Measurements from ENCODE around the gene GPR15LG. TPM values are rescaled to one million over a fixed set of nuclear protein-coding genes. Genes with fewer than 3 reads are reported as not detected.

The GPR15LG gene
- total and polyA plus RNA-seq, 7 experiments from 2014 or later: not detected

GRCh38 chr10:84198206-84198915 is 24.8 kb downstream of the GPR15LG start:
- no peaks in the 10 kb centered on the region for H3K9me3 ChIP-seq (ENCODE audit: control insufficient read depth in 2 of 3, low read length in 3 of 3)
- no peak for DNase-seq
- no peak overlapping the region for H3K27ac ChIP-seq (ENCODE audit: low read depth, low read length)
- Mint-ChIP-seq H3K27ac (no peak overlapping the region), H3K36me3 (no peaks in the 10 kb centered on the region), H3K27me3 (peaks cover 0 to 41% (median 19%) of the 10 kb centered on the region in 5 donors), H3K9me3 (no peaks in the 10 kb centered on the region), H3K4me1 (peaks cover 0 to 11% (median 4%) of the 10 kb centered on the region in 7 donors), H3K4me3 (no peak overlapping the region)
- no peaks in the 10 kb centered on the region for H3K36me3 ChIP-seq (ENCODE audit: control insufficient read depth in 2 of 3, insufficient read depth in 3 of 3, low read length in 3 of 3)
- H3K4me1 ChIP-seq (ENCODE audit: control insufficient read depth in 2 of 2, insufficient read depth in 2 of 2, low read length in 2 of 2): peaks cover 4 to 7% of the 10 kb centered on the region in 2 donors
- POLR2A ChIA-PET: interaction anchor here (0.6 kb wide), 1 partner anchor 40 kb away, joined by 3 read pairs; no protein-coding TSS in a partner anchor
- intact Hi-C loops (cut with micrococcal nuclease): no loop called here
- CTCF ChIA-PET: interaction anchor here (0.6 kb wide), 1 partner anchor 41 kb away, joined by 4 read pairs; no protein-coding TSS in a partner anchor
- ATAC-seq: no peak
- H3K27me3 ChIP-seq (ENCODE audit: control insufficient read depth in 2 of 2, insufficient read depth in 2 of 2, low read length in 2 of 2): peaks cover 0 to 3% of the 10 kb centered on the region in 2 donors
- H3K4me3 ChIP-seq (ENCODE audit: low read length): no peak overlapping the region

GRCh38 chr10:84200537-84201243 is 27.1 kb downstream of the GPR15LG start:
- no peak overlapping the region for H3K4me3 Mint-ChIP-seq
- peaks cover 0 to 24% (median 16%) of the 10 kb centered on the region in 5 donors for H3K27me3 Mint-ChIP-seq
- no peak overlapping the region for H3K4me3 ChIP-seq (ENCODE audit: low read length)
- H3K36me3 ChIP-seq (ENCODE audit: control insufficient read depth in 2 of 3, insufficient read depth in 3 of 3, low read length in 3 of 3): no peaks in the 10 kb centered on the region
- no peaks in the 10 kb centered on the region for H3K4me1 ChIP-seq (ENCODE audit: control insufficient read depth in 2 of 2, insufficient read depth in 2 of 2, low read length in 2 of 2)
- DNase-seq (no peak), ATAC-seq (no peak)
- no peaks in the 10 kb centered on the region for H3K27me3 ChIP-seq (ENCODE audit: control insufficient read depth in 2 of 2, insufficient read depth in 2 of 2, low read length in 2 of 2)
- CTCF ChIA-PET: interaction anchor here (0.8 to 1.2 kb wide), 2 partner anchors 24 to 25 kb away, joined by 3 read pairs; no protein-coding TSS in a partner anchor
- no peaks in the 10 kb centered on the region for H3K9me3 ChIP-seq (ENCODE audit: control insufficient read depth in 2 of 3, low read length in 3 of 3)
- no peaks in the 10 kb centered on the region for H3K36me3 Mint-ChIP-seq
- no peak overlapping the region for H3K27ac Mint-ChIP-seq
- H3K4me1 Mint-ChIP-seq: peaks cover 0 to 2% (median 0%) of the 10 kb centered on the region in 7 donors
- intact Hi-C loops (cut with micrococcal nuclease): no loop called here
- POLR2A ChIA-PET: interaction anchor here (0.7 kb wide), 1 partner anchor 61 kb away, joined by 3 read pairs; no protein-coding TSS in a partner anchor
- no peak overlapping the region for H3K27ac ChIP-seq (ENCODE audit: low read depth, low read length)
- no peaks in the 10 kb centered on the region for H3K9me3 Mint-ChIP-seq

- no peaks in the 10 kb centered on the region for H3K36me3 ChIP-seq (ENCODE audit: control insufficient read depth in 2 of 3, insufficient read depth in 3 of 3, low read length in 3 of 3)
- POLR2A ChIA-PET: interaction anchor here (0.7 to 2.6 kb wide), 2 partner anchors 61 to 62 kb away, joined by 3 to 7 read pairs; partner anchors contain the start of gene GHITM
- CTCF ChIA-PET: interaction anchor here (0.8 to 1.2 kb wide), 2 partner anchors 24 to 26 kb away, joined by 3 read pairs; no protein-coding TSS in a partner anchor
- Mint-ChIP-seq H3K9me3 (no peaks in the 10 kb centered on the region), H3K27ac (no peak overlapping the region), H3K36me3 (no peaks in the 10 kb centered on the region), H3K27me3 (peaks cover 0 to 18% (median 11%) of the 10 kb centered on the region in 5 donors), H3K4me3 (no peak overlapping the region), H3K4me1 (no peaks in the 10 kb centered on the region)
- H3K27me3 ChIP-seq (ENCODE audit: control insufficient read depth in 2 of 2, insufficient read depth in 2 of 2, low read length in 2 of 2): no peaks in the 10 kb centered on the region
- no peaks in the 10 kb centered on the region for H3K9me3 ChIP-seq (ENCODE audit: control insufficient read depth in 2 of 3, low read length in 3 of 3)
- no peaks in the 10 kb centered on the region for H3K4me1 ChIP-seq (ENCODE audit: control insufficient read depth in 2 of 2, insufficient read depth in 2 of 2, low read length in 2 of 2)
- no peak overlapping the region for H3K4me3 ChIP-seq (ENCODE audit: low read length)
- ATAC-seq (no peak), DNase-seq (no peak)
- intact Hi-C loops (cut with micrococcal nuclease): no loop called here
- no peak overlapping the region for H3K27ac ChIP-seq (ENCODE audit: low read depth, low read length)
Measured at GRCh38 chr10:84201244-84201606, 27.6 kb downstream of the GPR15LG start.

- intact Hi-C loops (cut with micrococcal nuclease): no loop called here
- no peaks in the 10 kb centered on the region for H3K4me1 Mint-ChIP-seq
- Histone ChIP-seq H3K27ac (ENCODE audit: low read depth, low read length) (no peak overlapping the region), H3K36me3 (ENCODE audit: control insufficient read depth in 2 of 3, insufficient read depth in 3 of 3, low read length in 3 of 3) (no peaks in the 10 kb centered on the region), H3K4me1 (ENCODE audit: control insufficient read depth in 2 of 2, insufficient read depth in 2 of 2, low read length in 2 of 2) (no peaks in the 10 kb centered on the region), H3K4me3 (ENCODE audit: low read length) (no peak overlapping the region), H3K27me3 (ENCODE audit: control insufficient read depth in 2 of 2, insufficient read depth in 2 of 2, low read length in 2 of 2) (no peaks in the 10 kb centered on the region), H3K9me3 (ENCODE audit: control insufficient read depth in 2 of 3, low read length in 3 of 3) (no peaks in the 10 kb centered on the region)
- H3K36me3 Mint-ChIP-seq: no peaks in the 10 kb centered on the region
- H3K4me3 Mint-ChIP-seq: no peak overlapping the region
- ChIA-PET CTCF (interaction anchor here (0.8 to 1.9 kb wide), 3 partner anchors 25 to 54 kb away, joined by 3 to 7 read pairs (median 3); no protein-coding TSS in a partner anchor), POLR2A (interaction anchor here (2.6 kb wide), 1 partner anchor 63 kb away, joined by 7 read pairs; the partner anchor contains the start of gene GHITM)
- H3K27ac Mint-ChIP-seq: no peak overlapping the region
- DNase-seq (no peak), ATAC-seq (no peak)
- peaks cover 0 to 14% (median 7%) of the 10 kb centered on the region in 5 donors for H3K27me3 Mint-ChIP-seq
- no peaks in the 10 kb centered on the region for H3K9me3 Mint-ChIP-seq
Measured at GRCh38 chr10:84201682-84202081, 28.1 kb downstream of the GPR15LG start.

DNA sequence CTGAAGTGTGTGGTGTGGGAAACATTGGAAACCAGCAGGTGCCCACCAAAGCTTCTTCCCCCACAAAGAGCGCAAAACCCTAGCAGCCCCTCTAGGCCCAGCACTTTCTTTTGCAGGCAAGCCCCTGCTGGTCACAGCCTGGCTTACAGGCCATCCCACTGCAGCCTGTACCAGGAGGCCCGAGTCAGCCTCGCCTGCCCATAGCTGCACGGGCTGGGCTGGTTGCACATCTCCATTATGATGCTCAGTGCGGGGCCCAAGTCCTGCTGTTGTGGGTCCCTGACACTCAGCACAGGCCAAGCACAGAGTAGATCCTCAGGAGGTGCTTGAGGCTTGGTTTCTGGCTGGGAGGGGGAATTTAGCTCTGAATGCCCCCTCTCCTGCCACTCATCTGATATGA is 28.7 kb downstream of the GPR15LG start:
- intact Hi-C loops (cut with micrococcal nuclease): no loop called here
- H3K36me3 Mint-ChIP-seq: no peaks in the 10 kb centered on the region
- Histone ChIP-seq H3K36me3 (ENCODE audit: control insufficient read depth in 2 of 3, insufficient read depth in 3 of 3, low read length in 3 of 3) (no peaks in the 10 kb centered on the region), H3K4me1 (ENCODE audit: control insufficient read depth in 2 of 2, insufficient read depth in 2 of 2, low read length in 2 of 2) (no peaks in the 10 kb centered on the region), H3K4me3 (ENCODE audit: low read length) (no peak overlapping the region), H3K27ac (ENCODE audit: low read depth, low read length) (no peak overlapping the region), H3K9me3 (ENCODE audit: control insufficient read depth in 2 of 3, low read length in 3 of 3) (no peaks in the 10 kb centered on the region), H3K27me3 (ENCODE audit: control insufficient read depth in 2 of 2, insufficient read depth in 2 of 2, low read length in 2 of 2) (no peaks in the 10 kb centered on the region)
- ChIA-PET POLR2A (interaction anchor here (2.6 kb wide), 1 partner anchor 64 kb away, joined by 7 read pairs; the partner anchor contains the start of gene GHITM), CTCF (interaction anchor here (1.9 kb wide), 1 partner anchor 55 kb away, joined by 7 read pairs; no protein-coding TSS in a partner anchor)
- DNase-seq (no peak), ATAC-seq (no peak)
- no peak overlapping the region for H3K4me3 Mint-ChIP-seq
- H3K27ac Mint-ChIP-seq: peak overlapping the region in 1 of 9 donors; percentile 44
- H3K9me3 Mint-ChIP-seq: peaks cover 0 to 2% (median 0%) of the 10 kb centered on the region in 11 donors
- peaks cover 3 to 8% (median 6%) of the 10 kb centered on the region in 5 donors for H3K27me3 Mint-ChIP-seq
- no peaks in the 10 kb centered on the region for H3K4me1 Mint-ChIP-seq

GRCh38 chr10:84204122-84204521 is 30.5 kb downstream of the GPR15LG start:
- intact Hi-C loops (cut with micrococcal nuclease): loop anchor here in 1 of 2 donors (2.0 kb wide), 1 partner anchor 43 kb away; no protein-coding TSS in a partner anchor
- Histone ChIP-seq H3K4me3 (ENCODE audit: low read length) (no peak overlapping the region), H3K4me1 (ENCODE audit: control insufficient read depth in 2 of 2, insufficient read depth in 2 of 2, low read length in 2 of 2) (no peaks in the 10 kb centered on the region), H3K27me3 (ENCODE audit: control insufficient read depth in 2 of 2, insufficient read depth in 2 of 2, low read length in 2 of 2) (no peaks in the 10 kb centered on the region), H3K36me3 (ENCODE audit: control insufficient read depth in 2 of 3, insufficient read depth in 3 of 3, low read length in 3 of 3) (no peaks in the 10 kb centered on the region), H3K27ac (ENCODE audit: low read depth, low read length) (no peak overlapping the region), H3K9me3 (ENCODE audit: control insufficient read depth in 2 of 3, low read length in 3 of 3) (no peaks in the 10 kb centered on the region)
- Mint-ChIP-seq H3K36me3 (no peaks in the 10 kb centered on the region), H3K27me3 (peaks cover 0 to 13% (median 8%) of the 10 kb centered on the region in 5 donors), H3K27ac (no peak overlapping the region), H3K4me3 (no peak overlapping the region), H3K4me1 (no peaks in the 10 kb centered on the region), H3K9me3 (peaks cover 0 to 2% (median 0%) of the 10 kb centered on the region in 11 donors)
- ATAC-seq (no peak), DNase-seq (no peak)
- ChIA-PET CTCF (interaction anchor here (1.1 to 5.2 kb wide), 3 partner anchors 12 to 56 kb away, joined by 3 to 51 read pairs (median 4); no protein-coding TSS in a partner anchor), POLR2A (no interaction called here)

Data from naive thymus-derived CD4-positive, alpha-beta T cell (primary cell).